HEK293T (cell line): ENCODE results near the gene CAPN1.

ENCODE experiments used
- ARNT ChIP-seq: fragments of 450-650 bp; IDR thresholded peaks from 2 replicates; pipeline ENCODE4 v1.6.1; 2017; ENCODE audit warnings: mild to moderate bottlenecking
- BHLHE40 ChIP-seq: fragments of 450-650 bp; IDR thresholded peaks from 2 replicates; pipeline ENCODE4 v1.6.1; 2016; ENCODE audit warnings: mild to moderate bottlenecking, moderate library complexity, borderline replicate concordance
- CTBP1 ChIP-seq: fragments of 450-650 bp; IDR thresholded peaks from 2 replicates; pipeline ENCODE4 v1.6.1; 2016; ENCODE audit warnings: borderline replicate concordance
- ELF4 ChIP-seq: fragments of 450-650 bp; IDR thresholded peaks from 2 replicates; pipeline ENCODE4 v1.6.1; 2017; ENCODE audit warnings: antibody characterized with exemption
- FOXA1 ChIP-seq: fragments of 450-650 bp; IDR thresholded peaks from 2 replicates; pipeline ENCODE4 v1.6.1; 2016; ENCODE audit warnings: mild to moderate bottlenecking
- FOXK2 ChIP-seq: fragments of 450-650 bp; IDR thresholded peaks from 2 replicates; pipeline ENCODE4 v1.6.1; 2016; ENCODE audit warnings: mild to moderate bottlenecking
- FOXM1 ChIP-seq: fragments of 450-650 bp; IDR thresholded peaks from 2 replicates; pipeline ENCODE4 v1.6.1; 2017; ENCODE audit warnings: mild to moderate bottlenecking, borderline replicate concordance
- HDGF ChIP-seq: fragments of 450-650 bp; IDR thresholded peaks from 2 replicates; pipeline ENCODE4 v1.6.1; 2017; ENCODE audit warnings: antibody characterized with exemption, borderline replicate concordance
- LEF1 ChIP-seq: fragments of 450-650 bp; IDR thresholded peaks from 2 replicates; pipeline ENCODE4 v1.6.1; 2017; ENCODE audit warnings: mild to moderate bottlenecking, borderline replicate concordance
- SP1 ChIP-seq: fragments of 450-650 bp; IDR thresholded peaks from 2 replicates; pipeline ENCODE4 v1.6.1; 2017
- SUZ12 ChIP-seq: fragments of 450-650 bp; IDR thresholded peaks from 2 replicates; pipeline ENCODE4 v1.6.1; 2016; ENCODE audit warnings: mild to moderate bottlenecking
- TARDBP ChIP-seq: fragments of 450-650 bp; IDR thresholded peaks from 2 replicates; pipeline ENCODE4 v1.6.1; 2016
- TF ChIP-seq, protein P1 (sequence below): fragments of 450-650 bp; IDR thresholded peaks from 2 replicates; pipeline ENCODE4 v1.6.1; 2016

DNA sequence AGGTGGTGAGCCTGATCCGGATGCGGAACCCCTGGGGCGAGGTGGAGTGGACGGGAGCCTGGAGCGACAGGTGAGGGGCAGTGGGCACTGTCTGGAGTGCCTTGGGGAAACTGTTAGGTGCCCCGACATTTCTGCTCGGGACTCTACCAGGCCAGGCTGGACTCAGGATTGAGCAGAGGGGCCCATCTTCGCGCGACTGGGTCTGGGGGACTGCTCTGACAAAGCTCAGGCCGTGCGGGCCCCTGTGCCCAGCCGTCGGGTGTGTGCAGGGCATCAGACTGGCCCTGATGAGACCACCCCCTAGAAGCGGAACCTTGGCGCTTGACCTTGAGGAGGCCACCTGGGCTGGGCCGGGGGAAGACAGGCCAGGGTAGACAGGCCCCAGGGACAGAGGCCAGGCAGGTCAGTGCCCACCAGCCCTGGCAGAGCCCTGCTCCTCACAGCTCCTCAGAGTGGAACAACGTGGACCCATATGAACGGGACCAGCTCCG lies 6.3 kb downstream of the CAPN1 start:
- TF ChIP-seq FOXA1 (no peak), CTBP1 (no peak), SP1 (no peak), BHLHE40 (no peak), LEF1 (no peak), SUZ12 (no peak), FOXK2 (no peak), HDGF (no peak), ELF4 (no peak), ARNT (no peak), TARDBP (no peak), FOXM1 (no peak)
- TF ChIP-seq, protein P1, sequence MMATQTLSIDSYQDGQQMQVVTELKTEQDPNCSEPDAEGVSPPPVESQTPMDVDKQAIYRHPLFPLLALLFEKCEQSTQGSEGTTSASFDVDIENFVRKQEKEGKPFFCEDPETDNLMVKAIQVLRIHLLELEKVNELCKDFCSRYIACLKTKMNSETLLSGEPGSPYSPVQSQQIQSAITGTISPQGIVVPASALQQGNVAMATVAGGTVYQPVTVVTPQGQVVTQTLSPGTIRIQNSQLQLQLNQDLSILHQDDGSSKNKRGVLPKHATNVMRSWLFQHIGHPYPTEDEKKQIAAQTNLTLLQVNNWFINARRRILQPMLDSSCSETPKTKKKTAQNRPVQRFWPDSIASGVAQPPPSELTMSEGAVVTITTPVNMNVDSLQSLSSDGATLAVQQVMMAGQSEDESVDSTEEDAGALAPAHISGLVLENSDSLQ = no peak
